Liver (tissue), 9 donors: Measurements from ENCODE around the gene TMEM107. TPM values are rescaled to one million over a fixed set of nuclear protein-coding genes. Genes with fewer than 3 reads are reported as not detected.

ENCODE experiments used
- DNase-seq: peaks from one replicate; pipeline ENCODE4 v3.0.0-alpha.2; 2017; ENCODE audit warnings: low spot score
- H3K27ac ChIP-seq, 2 donors: one replicate each; pipeline ENCODE4 v1.7.0; 2013; ENCODE audit warnings: inconsistent platforms in 2 of 2, low read length in 2 of 2, control low read depth in 1 of 2, low read depth in 1 of 2, mild to moderate bottlenecking in 1 of 2
- H3K27me3 ChIP-seq, 4 donors: one replicate each; pipeline versions ENCODE4 v1.6.1 to v1.7.0; 2013; ENCODE audit warnings: low read length in 3 of 4, inconsistent platforms in 1 of 4, mild to moderate bottlenecking in 1 of 4, moderate library complexity in 1 of 4; ENCODE audit not compliant: control insufficient read depth in 4 of 4, insufficient read depth in 4 of 4
- H3K36me3 ChIP-seq, 4 donors: one replicate each; pipeline versions ENCODE4 v1.6.1 to v1.7.0; 2013; ENCODE audit warnings: low read length in 3 of 4, mild to moderate bottlenecking in 3 of 4, low read depth in 1 of 4, moderate library complexity in 1 of 4; ENCODE audit not compliant: control insufficient read depth in 4 of 4, insufficient read depth in 3 of 4
- H3K4me1 ChIP-seq, 4 donors: one replicate each; pipeline versions ENCODE4 v1.6.1 to v1.7.0; 2013; ENCODE audit warnings: low read length in 3 of 4, mild to moderate bottlenecking in 3 of 4, moderate library complexity in 1 of 4; ENCODE audit not compliant: control insufficient read depth in 4 of 4, insufficient read depth in 4 of 4
- H3K4me3 ChIP-seq, 3 donors: one replicate each; pipeline versions ENCODE4 v1.6.1 to v1.7.0; 2013; ENCODE audit warnings: low read length in 3 of 3, control low read depth in 1 of 3, low read depth in 1 of 3, mild to moderate bottlenecking in 1 of 3
- H3K9ac ChIP-seq, 2 donors: one replicate each; pipeline ENCODE4 v1.7.0; 2013; ENCODE audit warnings: low read length in 2 of 2, mild to moderate bottlenecking in 2 of 2, moderate library complexity in 2 of 2, control low read depth in 1 of 2, low read depth in 1 of 2
- H3K9me3 ChIP-seq, 4 donors: one replicate each; pipeline versions ENCODE4 v1.6.1 to v1.7.0; 2013; ENCODE audit warnings: low read length in 3 of 4; ENCODE audit not compliant: control insufficient read depth in 4 of 4
- ATF3 ChIP-seq: IDR thresholded peaks from 2 replicates; pipeline ENCODE4 v1.6.1; 2016; ENCODE audit warnings: antibody characterized with exemption
- EGR1 ChIP-seq, 2 donors: IDR thresholded peaks; 2 replicates each; pipeline ENCODE4 v1.6.1; 2016 to 2018; ENCODE audit warnings: antibody characterized with exemption in 2 of 2, low read depth in 2 of 2
- FOXA1 ChIP-seq: IDR thresholded peaks from 2 replicates; pipeline ENCODE4 v1.6.1; 2016; ENCODE audit warnings: antibody characterized with exemption
- FOXA2 ChIP-seq: IDR thresholded peaks from 2 replicates; pipeline ENCODE4 v1.6.1; 2016; ENCODE audit warnings: antibody characterized with exemption
- GABPA ChIP-seq, 2 donors: IDR thresholded peaks in 1 of 2; conservative IDR thresholded peaks in 1 of 2; 2 replicates each; pipeline ENCODE4 v1.6.1; 2016; ENCODE audit warnings: antibody characterized with exemption in 2 of 2, mild to moderate bottlenecking in 1 of 2, moderate library complexity in 1 of 2
- HNF4A ChIP-seq, 2 donors: conservative IDR thresholded peaks; 2 replicates each; pipeline ENCODE4 v1.6.1; 2016; ENCODE audit warnings: antibody characterized with exemption in 2 of 2, mild to moderate bottlenecking in 2 of 2
- JUND ChIP-seq, 2 donors: IDR thresholded peaks; 2 replicates each; pipeline ENCODE4 v1.6.1; 2016; ENCODE audit warnings: antibody characterized with exemption in 2 of 2
- NR2F2 ChIP-seq: IDR thresholded peaks from 2 replicates; pipeline ENCODE4 v1.6.1; 2016; ENCODE audit warnings: antibody characterized with exemption
- RAD21 ChIP-seq, 2 donors: IDR thresholded peaks; 2 replicates each; pipeline ENCODE4 v1.6.1; 2016; ENCODE audit warnings: antibody characterized with exemption in 2 of 2, mild to moderate bottlenecking in 2 of 2
- REST ChIP-seq: IDR thresholded peaks from 2 replicates; pipeline ENCODE4 v1.6.1; 2016; ENCODE audit warnings: antibody characterized with exemption, mild to moderate bottlenecking
- RXRA ChIP-seq, 2 donors: IDR thresholded peaks; 2 replicates each; pipeline ENCODE4 v1.6.1; 2017 to 2018; ENCODE audit warnings: antibody characterized with exemption in 2 of 2, mild to moderate bottlenecking in 1 of 2
- SP1 ChIP-seq: IDR thresholded peaks from 2 replicates; pipeline ENCODE4 v1.6.1; 2018; ENCODE audit warnings: antibody characterized with exemption, mild to moderate bottlenecking
- YY1 ChIP-seq: IDR thresholded peaks from 2 replicates; pipeline ENCODE4 v1.6.1; 2016; ENCODE audit warnings: antibody characterized with exemption, mild to moderate bottlenecking
- WGBS: extraction: QIAGEN DNeasy Blood & Tissue Kit; methylation state at CpG from one replicate; pipeline ENCODE4 v1.1.7; 2013; 5-methylcytosine and 5-hydroxymethylcytosine counted together
- polyA plus RNA-seq, 2 donors: library from polyadenylated mRNA; stranded (reverse) in 1 of 2; unstranded in 1 of 2; fragments of 200-250 nt in 1 of 2; fragments of >200 nt in 1 of 2; fragmentation: Nextera tagmentation in 1 of 2; extraction: Ambion mirVana in 1 of 2; gene quantifications; one replicate each; pipeline versions ENCODE4 v1.2.1 to v1.2.3, GENCODE V29; 2013 to 2015
- total RNA-seq, 2 donors: library from RNA; depleted of rRNA; stranded (reverse); fragments of >200 nt; gene quantifications; one replicate each; pipeline ENCODE4 v1.2.3, GENCODE V29; 2014
- TF ChIP-seq, protein P1 (sequence below): fragments of 150-350 bp; IDR thresholded peaks from 2 replicates; pipeline ENCODE4 v1.5.1; 2017; ENCODE audit warnings: improper control_type of control experiment, low read depth, low read length; ENCODE audit not compliant: missing input control
- TF ChIP-seq, protein P2 (sequence below): IDR thresholded peaks from 2 replicates; pipeline ENCODE4 v1.6.1; 2016; ENCODE audit warnings: antibody characterized with exemption
- donor health status: healthy.
- donor health status: healthy.
- donor health status: healthy.
- donor health status: healthy.
- donor health status: healthy.

The TMEM107 gene
- total and polyA plus RNA-seq, 4 donors, result 3.0 to 8.4 (median 4.2) TPM

DNA sequence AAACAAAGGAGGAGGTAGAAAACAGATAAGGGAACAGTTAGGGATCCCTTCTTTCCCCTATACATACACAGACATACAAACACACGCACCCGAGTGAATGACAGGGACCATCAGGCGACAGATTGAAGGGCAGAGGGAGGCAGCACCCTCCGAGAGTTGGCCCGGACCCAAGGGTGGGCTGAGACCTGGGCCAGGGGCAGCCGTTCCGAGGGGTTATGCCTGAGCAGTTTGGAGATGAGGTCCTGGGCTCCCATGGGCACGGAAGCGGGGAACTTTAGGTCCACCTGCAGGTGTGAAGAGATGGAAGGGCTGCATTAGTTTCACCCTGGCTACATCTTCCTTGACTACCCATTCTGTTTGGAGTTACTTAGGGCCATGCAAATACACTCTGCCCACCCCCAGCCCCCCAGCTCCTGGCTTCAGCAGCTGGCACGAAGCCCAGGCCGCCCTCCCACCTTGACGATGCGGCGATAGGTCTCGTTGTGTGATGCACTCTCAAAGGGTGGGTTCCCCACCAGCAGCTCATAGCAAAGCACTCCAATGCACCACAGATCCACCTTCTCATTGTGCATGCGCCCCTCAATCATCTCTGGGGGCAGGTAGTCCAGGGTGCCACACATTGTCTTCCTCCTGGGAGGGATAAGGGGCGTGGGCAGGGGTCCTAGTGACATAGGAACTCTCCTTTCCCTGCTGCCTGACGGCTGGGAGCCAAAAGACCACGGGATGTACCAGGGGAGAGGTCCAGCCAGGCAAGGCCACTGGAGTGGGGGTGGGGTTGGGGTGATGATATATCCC lies 28.8 kb upstream of the TMEM107 start:
- Histone ChIP-seq H3K36me3 (no peaks in the 10 kb centered on the region), H3K9me3 (no peaks in the 10 kb centered on the region), H3K27ac (no peak overlapping the region), H3K4me1 (peaks cover under 1 to 2% (median 1%) of the 10 kb centered on the region in 4 donors), H3K4me3 (no peak overlapping the region), H3K9ac (no peak overlapping the region), H3K27me3 (no peaks in the 10 kb centered on the region)
- 91% methylated on average over 19 of the region's 19 CpGs for WGBS
- TF ChIP-seq RAD21 (IDR thresholded peaks at IDR 0.05), result no peak
- TF ChIP-seq, protein P1, sequence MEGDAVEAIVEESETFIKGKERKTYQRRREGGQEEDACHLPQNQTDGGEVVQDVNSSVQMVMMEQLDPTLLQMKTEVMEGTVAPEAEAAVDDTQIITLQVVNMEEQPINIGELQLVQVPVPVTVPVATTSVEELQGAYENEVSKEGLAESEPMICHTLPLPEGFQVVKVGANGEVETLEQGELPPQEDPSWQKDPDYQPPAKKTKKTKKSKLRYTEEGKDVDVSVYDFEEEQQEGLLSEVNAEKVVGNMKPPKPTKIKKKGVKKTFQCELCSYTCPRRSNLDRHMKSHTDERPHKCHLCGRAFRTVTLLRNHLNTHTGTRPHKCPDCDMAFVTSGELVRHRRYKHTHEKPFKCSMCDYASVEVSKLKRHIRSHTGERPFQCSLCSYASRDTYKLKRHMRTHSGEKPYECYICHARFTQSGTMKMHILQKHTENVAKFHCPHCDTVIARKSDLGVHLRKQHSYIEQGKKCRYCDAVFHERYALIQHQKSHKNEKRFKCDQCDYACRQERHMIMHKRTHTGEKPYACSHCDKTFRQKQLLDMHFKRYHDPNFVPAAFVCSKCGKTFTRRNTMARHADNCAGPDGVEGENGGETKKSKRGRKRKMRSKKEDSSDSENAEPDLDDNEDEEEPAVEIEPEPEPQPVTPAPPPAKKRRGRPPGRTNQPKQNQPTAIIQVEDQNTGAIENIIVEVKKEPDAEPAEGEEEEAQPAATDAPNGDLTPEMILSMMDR, result no peak
- TF ChIP-seq FOXA1, result no peak
- no peak for TF ChIP-seq YY1
- TF ChIP-seq FOXA2, result no peak
- TF ChIP-seq SP1, result no peak
- TF ChIP-seq HNF4A (conservative IDR thresholded peaks at IDR 0.05), result no peak
- no peak for TF ChIP-seq EGR1 (IDR thresholded peaks at IDR 0.05; ENCODE audit: low read depth in 2 of 2)
- TF ChIP-seq RXRA (IDR thresholded peaks at IDR 0.05), result no peak
- TF ChIP-seq, protein P2, sequence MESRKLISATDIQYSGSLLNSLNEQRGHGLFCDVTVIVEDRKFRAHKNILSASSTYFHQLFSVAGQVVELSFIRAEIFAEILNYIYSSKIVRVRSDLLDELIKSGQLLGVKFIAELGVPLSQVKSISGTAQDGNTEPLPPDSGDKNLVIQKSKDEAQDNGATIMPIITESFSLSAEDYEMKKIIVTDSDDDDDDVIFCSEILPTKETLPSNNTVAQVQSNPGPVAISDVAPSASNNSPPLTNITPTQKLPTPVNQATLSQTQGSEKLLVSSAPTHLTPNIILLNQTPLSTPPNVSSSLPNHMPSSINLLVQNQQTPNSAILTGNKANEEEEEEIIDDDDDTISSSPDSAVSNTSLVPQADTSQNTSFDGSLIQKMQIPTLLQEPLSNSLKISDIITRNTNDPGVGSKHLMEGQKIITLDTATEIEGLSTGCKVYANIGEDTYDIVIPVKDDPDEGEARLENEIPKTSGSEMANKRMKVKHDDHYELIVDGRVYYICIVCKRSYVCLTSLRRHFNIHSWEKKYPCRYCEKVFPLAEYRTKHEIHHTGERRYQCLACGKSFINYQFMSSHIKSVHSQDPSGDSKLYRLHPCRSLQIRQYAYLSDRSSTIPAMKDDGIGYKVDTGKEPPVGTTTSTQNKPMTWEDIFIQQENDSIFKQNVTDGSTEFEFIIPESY, result no peak
- TF ChIP-seq GABPA (IDR thresholded peaks at IDR 0.05 in 1 of 2, conservative IDR thresholded peaks at IDR 0.05 in 1 of 2), result no peak
- TF ChIP-seq ATF3, result no peak
- TF ChIP-seq JUND (IDR thresholded peaks at IDR 0.05), result no peak
- TF ChIP-seq NR2F2, result no peak
- TF ChIP-seq REST, result no peak
- DNase-seq, result no peak
